Fibroblast of lung (primary cell): ENCODE data around the gene ZNF841.

Experiments used
- CTCF ChIP-seq, 2 donors: IDR thresholded peaks in 1 of 2; conservative IDR thresholded peaks in 1 of 2; 1 replicate in 1 of 2; 2 replicates in 1 of 2; pipeline ENCODE4 v1.5.1; 2011 to 2012; ENCODE audit warnings: low read length in 2 of 2, control low read depth in 1 of 2, inconsistent platforms in 1 of 2, low read depth in 1 of 2, mild to moderate bottlenecking in 1 of 2
- EZH2 ChIP-seq: IDR thresholded peaks from 2 replicates; pipeline ENCODE4 v1.5.1; 2012; ENCODE audit warnings: low read length, control low read depth, mild to moderate bottlenecking; ENCODE audit errors: missing control alignments

GRCh38 chr19:52065399-52065798 is 30.2 kb downstream of the ZNF841 start:
- TF ChIP-seq CTCF (conservative IDR thresholded peaks at IDR 0.05 in 1 of 2, IDR thresholded peaks at IDR 0.05 in 1 of 2; ENCODE audit: low read depth in 1 of 2, low read length in 2 of 2), result no peak
- no peak for TF ChIP-seq EZH2
